Omental fat pad (tissue), 4 donors: ENCODE data around the gene DCHS1. TPM values are rescaled to one million over a fixed set of nuclear protein-coding genes. Genes with fewer than 3 reads are reported as not detected.

Source experiments
- ATAC-seq: fragments of 150-250 bp; one replicate; pipeline ENCODE4 v1.9.1; 2016; ENCODE audit warnings: mild to moderate bottlenecking, moderate library complexity; ENCODE audit not compliant: low FRiP score
- DNase-seq: peaks from one replicate; pipeline ENCODE4 v3.0.0-alpha.2; 2019; ENCODE audit warnings: low spot score
- total RNA-seq, 4 donors: library from RNA; depleted of rRNA; stranded (reverse); fragments of >200 nt; gene quantifications; one replicate each; pipeline ENCODE4 v1.1.0, GENCODE V29; 2016
- TF ChIP-seq, protein P1 (sequence below), 3 donors: fragments of 450-650 bp; IDR thresholded peaks; one replicate each; pipeline ENCODE4 v1.5.1; 2016 to 2017; ENCODE audit warnings: antibody characterized with exemption in 3 of 3, mild to moderate bottlenecking in 3 of 3, moderate library complexity in 2 of 3

DCHS1 gene
- total RNA-seq, 4 donors from 2014 or later, result 12.6 to 26.3 (median 19.4) TPM

DNA sequence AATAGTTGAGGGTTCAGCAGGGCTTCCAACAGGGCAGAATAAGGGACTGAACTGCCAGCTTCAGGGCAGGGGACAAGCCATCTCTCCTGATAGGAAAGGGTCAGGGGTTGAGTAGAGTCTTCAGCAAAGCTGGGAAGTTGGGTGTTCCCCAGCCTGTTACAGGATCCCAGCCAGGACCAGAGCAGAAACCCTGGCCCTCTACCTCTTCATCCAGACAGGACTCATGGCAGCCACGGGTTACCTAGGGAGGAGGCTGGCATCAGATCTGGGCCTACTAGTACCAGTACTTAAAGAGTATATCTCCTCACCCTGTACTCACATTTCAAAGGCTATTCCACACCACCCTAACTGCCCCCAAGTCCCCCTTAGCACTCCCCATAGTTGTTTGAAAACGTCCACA, 41.2 kb downstream of the DCHS1 start:
- ATAC-seq (no peak), DNase-seq (no peak)
- TF ChIP-seq, protein P1, sequence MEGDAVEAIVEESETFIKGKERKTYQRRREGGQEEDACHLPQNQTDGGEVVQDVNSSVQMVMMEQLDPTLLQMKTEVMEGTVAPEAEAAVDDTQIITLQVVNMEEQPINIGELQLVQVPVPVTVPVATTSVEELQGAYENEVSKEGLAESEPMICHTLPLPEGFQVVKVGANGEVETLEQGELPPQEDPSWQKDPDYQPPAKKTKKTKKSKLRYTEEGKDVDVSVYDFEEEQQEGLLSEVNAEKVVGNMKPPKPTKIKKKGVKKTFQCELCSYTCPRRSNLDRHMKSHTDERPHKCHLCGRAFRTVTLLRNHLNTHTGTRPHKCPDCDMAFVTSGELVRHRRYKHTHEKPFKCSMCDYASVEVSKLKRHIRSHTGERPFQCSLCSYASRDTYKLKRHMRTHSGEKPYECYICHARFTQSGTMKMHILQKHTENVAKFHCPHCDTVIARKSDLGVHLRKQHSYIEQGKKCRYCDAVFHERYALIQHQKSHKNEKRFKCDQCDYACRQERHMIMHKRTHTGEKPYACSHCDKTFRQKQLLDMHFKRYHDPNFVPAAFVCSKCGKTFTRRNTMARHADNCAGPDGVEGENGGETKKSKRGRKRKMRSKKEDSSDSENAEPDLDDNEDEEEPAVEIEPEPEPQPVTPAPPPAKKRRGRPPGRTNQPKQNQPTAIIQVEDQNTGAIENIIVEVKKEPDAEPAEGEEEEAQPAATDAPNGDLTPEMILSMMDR (IDR thresholded peaks at IDR 0.05), result no peak

DNA sequence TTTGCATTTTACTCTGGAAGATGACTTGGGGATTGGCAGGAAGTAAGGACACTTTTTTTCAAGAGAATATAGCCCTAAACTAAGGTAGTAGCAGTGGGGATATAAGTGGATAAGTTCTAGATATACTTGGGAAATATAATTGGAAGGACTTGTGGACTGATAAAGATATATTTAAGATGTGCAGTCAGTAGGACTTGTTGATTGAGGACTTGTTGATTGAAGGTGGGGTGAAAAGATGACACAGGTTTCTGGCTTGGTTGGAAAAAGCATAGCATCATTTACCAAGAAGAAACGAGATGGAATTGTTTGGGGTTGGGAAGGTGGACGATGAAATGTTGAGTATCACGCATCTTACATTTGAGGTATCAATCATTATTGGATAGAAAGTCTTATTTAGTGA, 42.1 kb downstream of the DCHS1 start:
- ATAC-seq, result no peak
- TF ChIP-seq, protein P1 (IDR thresholded peaks at IDR 0.05), result no peak

DNA sequence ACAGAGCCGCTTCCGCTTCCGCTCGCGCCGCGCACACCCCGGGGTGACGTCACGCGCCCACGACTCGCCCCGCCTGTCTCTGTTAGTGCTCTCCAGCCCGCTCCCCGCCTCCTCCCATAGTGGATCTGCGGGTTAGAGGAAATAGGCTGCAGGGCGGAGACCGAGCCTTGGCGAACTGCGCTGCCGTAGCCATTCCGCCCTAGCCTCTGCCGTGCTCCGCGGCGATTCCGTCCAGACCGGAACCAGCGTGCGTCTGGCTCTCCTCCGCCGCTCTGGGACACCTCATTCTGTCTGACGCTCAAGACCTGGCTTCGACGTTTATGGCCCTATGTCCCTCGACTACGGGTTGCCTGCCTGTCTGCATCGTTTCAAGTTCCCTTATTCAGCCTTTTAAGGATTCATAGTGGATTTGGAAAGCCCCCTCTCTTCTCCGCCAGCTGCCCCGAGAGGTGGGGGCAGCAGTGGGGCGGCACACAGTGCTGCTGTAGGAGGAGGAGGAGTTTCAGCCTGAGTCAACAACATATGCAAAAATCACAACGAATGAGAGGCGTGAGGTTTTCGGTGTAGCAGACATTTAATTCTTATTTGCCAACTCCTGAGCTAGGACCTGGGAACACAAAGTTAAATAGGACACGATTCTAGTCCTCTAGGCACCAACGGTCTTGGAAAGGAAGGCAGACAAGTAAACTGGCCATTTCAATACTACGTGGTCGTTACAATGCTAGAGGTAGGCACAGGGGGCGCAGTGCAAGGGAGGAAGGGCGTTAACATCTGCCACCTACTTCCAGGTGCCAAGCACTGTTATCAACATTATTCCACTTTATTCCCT, 43.2 kb downstream of the DCHS1 start, which contains the start of gene TAF10:
Gene TAF10 (minus strand): TSS at position 4 of the 829 bp plus-strand sequence. CDS start 27 bp downstream, outside the sequence.
- ATAC-seq (peak; percentile 95), DNase-seq (peak; percentile 91)
- TF ChIP-seq, protein P1 (IDR thresholded peaks at IDR 0.05), result no peak

More for the DNA sequence above, 42.1 kb downstream of the DCHS1 start:
- DNase-seq, result no peak

DNA sequence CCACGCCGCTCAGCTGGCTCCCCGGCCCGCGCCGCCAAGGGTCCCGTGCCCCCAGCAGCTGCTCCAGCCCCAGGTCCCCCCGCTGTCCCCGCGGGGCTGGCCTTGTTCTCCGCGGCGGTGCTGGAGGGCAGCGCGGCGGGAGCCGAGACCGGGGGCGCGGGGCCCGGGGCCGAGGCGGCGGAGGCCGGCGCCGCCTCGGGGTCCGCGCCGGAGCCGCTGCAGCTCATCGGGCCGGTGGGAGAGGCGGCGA, 43.7 kb downstream of the DCHS1 start:
- no peak for ATAC-seq
- TF ChIP-seq, protein P1 (IDR thresholded peaks at IDR 0.05), result no peak

DNA sequence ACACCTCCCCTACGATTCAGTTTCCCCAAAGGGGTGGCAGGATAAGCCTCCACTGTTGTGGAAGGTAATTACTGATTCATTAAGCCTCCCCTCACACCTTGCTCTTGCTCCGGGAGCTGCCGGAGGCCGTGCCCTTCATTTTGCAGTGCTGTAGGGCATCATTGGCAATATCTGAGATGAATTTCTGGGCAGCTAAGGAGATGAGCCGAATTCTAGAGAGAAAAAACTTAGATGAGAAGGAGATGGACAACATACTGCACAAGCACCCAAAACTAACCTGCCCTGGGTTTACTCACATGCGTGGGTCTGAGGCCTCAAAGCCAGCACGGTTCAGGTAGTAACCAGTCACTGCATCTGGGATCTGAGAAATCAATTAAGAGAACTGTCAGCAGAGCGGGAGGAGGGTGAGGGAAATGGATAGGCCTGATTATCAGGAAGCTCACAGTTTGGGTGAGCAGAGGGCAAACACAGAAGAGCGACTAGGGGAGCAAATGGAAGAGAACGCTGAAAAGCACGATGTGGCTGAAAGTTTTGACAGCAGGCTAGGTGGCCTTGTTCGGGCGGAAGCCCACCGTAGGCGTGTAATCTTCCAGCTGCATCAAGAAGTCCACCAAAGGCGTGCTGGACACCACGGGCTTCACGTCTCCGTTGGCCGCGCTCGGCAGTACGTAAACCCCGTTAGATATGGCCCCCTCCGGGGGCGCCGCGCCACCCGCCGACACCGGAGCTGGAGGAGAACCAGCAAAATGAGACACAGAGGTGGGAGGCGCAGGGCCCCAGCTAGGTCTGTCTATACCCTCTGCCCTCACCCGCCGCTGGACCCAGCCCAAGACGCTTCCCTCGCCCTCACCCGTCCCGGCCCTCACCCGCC, 44.3 kb downstream of the DCHS1 start:
- DNase-seq (peak; percentile 22), ATAC-seq (peak; percentile 16)
- TF ChIP-seq, protein P1 (IDR thresholded peaks at IDR 0.05), result no peak

More for the DNA sequence above, 43.7 kb downstream of the DCHS1 start:
- DNase-seq, result no peak

DNA sequence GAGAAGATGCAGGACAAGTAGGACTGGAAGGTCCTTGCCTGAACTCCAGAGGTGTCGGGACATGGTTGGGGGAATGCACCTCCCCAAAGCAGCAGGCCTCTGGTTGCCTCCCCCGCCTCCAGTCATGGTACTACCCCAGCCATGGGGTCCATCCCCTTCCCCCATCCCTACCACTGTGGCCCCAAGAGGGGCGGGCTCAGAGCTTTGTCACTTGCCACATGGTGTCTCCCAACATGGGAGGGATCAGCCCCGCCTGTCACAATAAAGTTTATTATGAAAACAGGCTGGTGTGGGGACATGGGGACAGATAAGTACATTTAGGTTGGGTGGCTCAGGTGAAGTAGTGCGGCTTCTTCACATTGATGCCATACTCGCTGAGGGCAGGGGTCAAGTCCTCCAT, 45.0 kb downstream of the DCHS1 start:
- ATAC-seq (no peak), DNase-seq (peak; percentile 17)
- TF ChIP-seq, protein P1 (IDR thresholded peaks at IDR 0.05), result no peak
